Stimulated activated CD4-positive, alpha-beta T cell treated with anti-CD3 and anti-CD28 coated beads, Interleukin-2, amount 100 ng/mL, for 48 hours (primary cell): Measurements from ENCODE around the gene IGSF9B.

Source experiments
- DNase-seq, 2 donors: peaks; one replicate each; pipeline ENCODE4 v3.0.0-alpha.2; 2020

IGSF9B gene

GRCh38 chr11:133982876-133983275, 26.1 kb upstream of the IGSF9B start:
- no peak for DNase-seq

- DNase-seq = no peak
These were observed 25.4 kb upstream of the IGSF9B start for GRCh38 chr11:133982151-133982550.

GRCh38 chr11:133981156-133981555, 24.4 kb upstream of the IGSF9B start:
- no peak for DNase-seq

GRCh38 chr11:133980665-133981064, 23.9 kb upstream of the IGSF9B start:
- DNase-seq = no peak

- DNase-seq = no peak
These were observed 22.0 kb upstream of the IGSF9B start for GRCh38 chr11:133978794-133979193.

- no peak for DNase-seq
These were observed 20.4 kb upstream of the IGSF9B start for GRCh38 chr11:133977067-133977677.

- DNase-seq = no peak
These were observed 18.7 kb upstream of the IGSF9B start for GRCh38 chr11:133975488-133975849.

- no peak for DNase-seq
These were observed 18.2 kb upstream of the IGSF9B start for GRCh38 chr11:133974836-133975487.

- no peak for DNase-seq
These were observed 15.1 kb upstream of the IGSF9B start for GRCh38 chr11:133971881-133972280.

- no peak for DNase-seq
These were observed 12.3 kb upstream of the IGSF9B start for GRCh38 chr11:133969112-133969511.

- no peak for DNase-seq
These were observed 11.5 kb upstream of the IGSF9B start for GRCh38 chr11:133968300-133968699.

GRCh38 chr11:133967599-133968238, 11.0 kb upstream of the IGSF9B start:
- DNase-seq = no peak

- DNase-seq = peak; percentile 62 to 72
These were observed 10.3 kb upstream of the IGSF9B start for GRCh38 chr11:133966921-133967598.

- DNase-seq = no peak
These were observed 9.4 kb upstream of the IGSF9B start for GRCh38 chr11:133966172-133966651.

- DNase-seq = no peak
These were observed 8.3 kb upstream of the IGSF9B start for GRCh38 chr11:133965031-133965601.

GRCh38 chr11:133964356-133964755, 7.6 kb upstream of the IGSF9B start:
- no peak for DNase-seq

- no peak for DNase-seq
These were observed 5.1 kb upstream of the IGSF9B start for GRCh38 chr11:133961890-133962289.

GRCh38 chr11:133957900-133958299, 1.1 kb upstream of the IGSF9B start:
- DNase-seq = no peak

- DNase-seq = no peak
These were observed 785 bp downstream of the IGSF9B start for GRCh38 chr11:133955945-133956421.

GRCh38 chr11:133955081-133955891, 1.5 kb downstream of the IGSF9B start:
- DNase-seq = peak; percentile 21 to 40

- no peak for DNase-seq
These were observed 2.8 kb downstream of the IGSF9B start for GRCh38 chr11:133953999-133954398.

- no peak for DNase-seq
These were observed 3.2 kb downstream of the IGSF9B start for GRCh38 chr11:133953547-133953946.
